ENCODE measurements around the gene YWHAQ. TPM values are rescaled to one million over a fixed set of nuclear protein-coding genes. Genes with fewer than 3 reads are reported as not detected.

Gene YWHAQ
- total and polyA plus RNA-seq, 9 of the 15 experiments (the other 6 are each of a cell fraction or from before 2014, with no cell fraction given) = 63.1 to 359 (median 203) TPM

- H3K9me3 ChIP-seq (replicated peaks; ENCODE audit: control insufficient read depth, insufficient read depth, low read depth, low read length) = no peaks in the 10 kb centered on the region
- no peaks in the 10 kb centered on the region for H3K79me2 ChIP-seq (ENCODE audit: control insufficient read depth, insufficient read depth, low read length)
- FAIRE-seq (no peak), ATAC-seq (no peak), DNase-seq (ENCODE audit: extremely low read depth in 1 of 4, low spot score in 3 of 4) (no peak)
- H3K4me1 ChIP-seq (replicated peaks in 1 of 2; ENCODE audit: control insufficient read depth in 2 of 2, insufficient read depth in 2 of 2, low read length in 2 of 2) = peaks cover 0 to 3% of the 10 kb centered on the region in 2 experiments; a peak in 1 of 5 replicates
- no peak overlapping the region for H3K4me2 ChIP-seq (ENCODE audit: insufficient read depth, low read length)
- intact Hi-C loops (cut with micrococcal nuclease) = no loop called here
- POLR2A ChIA-PET = interaction anchor here (0.6 to 0.7 kb wide), 3 partner anchors 10 to 114 kb away, joined by 3 to 4 read pairs (median 3); no protein-coding TSS in a partner anchor
- in situ Hi-C loops (cut with MboI) = no loop called here
- no peaks in the 10 kb centered on the region for H3K27me3 ChIP-seq (ENCODE audit: control insufficient read depth in 2 of 2, insufficient read depth in 2 of 2, low read length in 2 of 2)
- H3K9me1 ChIP-seq (ENCODE audit: control insufficient read depth, insufficient read depth, low read length) = no peaks in the 10 kb centered on the region
- no peak overlapping the region for H3K4me3 ChIP-seq
- no peaks in the 10 kb centered on the region for H4K20me1 ChIP-seq (replicated peaks; ENCODE audit: control insufficient read depth, insufficient read depth, low read length)
- H3K9ac ChIP-seq (ENCODE audit: insufficient read depth in 1 of 2, low read depth in 2 of 2, low read length in 2 of 2) = no peak overlapping the region
- WGBS (ENCODE audit: insufficient coverage, low coverage, missing lambda C conversion rate) = 61% methylated on average over 9 of the region's 9 CpGs
- CTCF ChIA-PET (ENCODE audit: low intra/inter-chr PET ratio) = no interaction called here
- no peak overlapping the region for H2AFZ ChIP-seq (ENCODE audit: low read depth, low read length)
- no TSS peak for BruUV-seq (replicated peaks)
- TF ChIP-seq ETS1 (conservative IDR thresholded peaks at IDR 0.05; ENCODE audit: control insufficient read depth, low read depth, low read length) = no peak
- 0 out of 4 replicates have a peak, but pooled peaks of 1 of the 2 experiments have one; percentile 18 for TF ChIP-seq KDM1A (IDR thresholded peaks at IDR 0.05)
- H3K27ac ChIP-seq (ENCODE audit: extremely low read depth, low read depth, low read length) = no peak overlapping the region
- peaks cover 5% of the 10 kb centered on the region; the same call in 1 of the 3 replicates for H3K36me3 ChIP-seq (ENCODE audit: control insufficient read depth, insufficient read depth, low read length)
These were observed 52.1 kb downstream of the YWHAQ start for GRCh38 chr2:9578467-9579235.

- intact Hi-C loops (cut with micrococcal nuclease) (loop anchor here (5.0 kb wide), 1 partner anchor 163 kb away; no protein-coding TSS in a partner anchor), in situ Hi-C loops (cut with MboI) (no loop called here)
- no peaks in the 10 kb centered on the region for H3K27me3 ChIP-seq (ENCODE audit: control insufficient read depth in 2 of 2, insufficient read depth in 2 of 2, low read length in 2 of 2)
- H3K79me2 ChIP-seq (ENCODE audit: control insufficient read depth, insufficient read depth, low read length) = no peaks in the 10 kb centered on the region
- ChIA-PET POLR2A (no interaction called here), CTCF (ENCODE audit: low intra/inter-chr PET ratio) (no interaction called here)
- 81% methylated on average over 2 of the region's 2 CpGs for WGBS (ENCODE audit: insufficient coverage, low coverage, missing lambda C conversion rate)
- H3K9me1 ChIP-seq (ENCODE audit: control insufficient read depth, insufficient read depth, low read length) = no peaks in the 10 kb centered on the region
- H3K4me1 ChIP-seq (replicated peaks in 1 of 2; ENCODE audit: control insufficient read depth in 2 of 2, insufficient read depth in 2 of 2, low read length in 2 of 2) = peaks cover 0 to 13% of the 10 kb centered on the region in 2 experiments; a peak in 2 of 5 replicates
- no peak for FAIRE-seq
- no peak for DNase-seq (ENCODE audit: extremely low read depth in 1 of 4, low spot score in 3 of 4)
- no peaks in the 10 kb centered on the region for H3K36me3 ChIP-seq (ENCODE audit: control insufficient read depth, insufficient read depth, low read length)
- no peak overlapping the region for H3K9ac ChIP-seq (ENCODE audit: insufficient read depth in 1 of 2, low read depth in 2 of 2, low read length in 2 of 2)
- no peaks in the 10 kb centered on the region for H4K20me1 ChIP-seq (replicated peaks; ENCODE audit: control insufficient read depth, insufficient read depth, low read length)
- H2AFZ ChIP-seq (ENCODE audit: low read depth, low read length) = no peak overlapping the region
- BruUV-seq (replicated peaks) = no TSS peak
- ATAC-seq = no peak
- no peak overlapping the region for H3K4me3 ChIP-seq
- no peaks in the 10 kb centered on the region for H3K9me3 ChIP-seq (replicated peaks; ENCODE audit: control insufficient read depth, insufficient read depth, low read depth, low read length)
- H3K4me2 ChIP-seq (ENCODE audit: insufficient read depth, low read length) = no peak overlapping the region
- H3K27ac ChIP-seq (ENCODE audit: extremely low read depth, low read depth, low read length) = no peak overlapping the region
- TF ChIP-seq E2F8 (IDR thresholded peaks at IDR 0.05; ENCODE audit: low read depth, partially characterized antibody) (no peak), EP400 (IDR thresholded peaks at IDR 0.05) (no peak), ZNF184 (CRISPR knock-in tag; IDR thresholded peaks at IDR 0.05) (no peak), STAG1 (CRISPR knock-in tag; IDR thresholded peaks at IDR 0.05; ENCODE audit: borderline replicate concordance) (no peak), KAT2B (IDR thresholded peaks at IDR 0.05; ENCODE audit: low read depth, low read length) (no peak)
These were observed 56.5 kb downstream of the YWHAQ start for GRCh38 chr2:9574331-9574730.

Data from K562 (cell line).